ENCODE data around the gene TMEM8B. TPM values are rescaled to one million over a fixed set of nuclear protein-coding genes. Genes with fewer than 3 reads are reported as not detected.

The TMEM8B gene
- total and polyA plus RNA-seq, 9 of the 15 experiments (the other 6 are each of a cell fraction or from before 2014, with no cell fraction given) = 0.01 to 2.2 (median 1.1) TPM

- TF ChIP-seq, protein P1, sequence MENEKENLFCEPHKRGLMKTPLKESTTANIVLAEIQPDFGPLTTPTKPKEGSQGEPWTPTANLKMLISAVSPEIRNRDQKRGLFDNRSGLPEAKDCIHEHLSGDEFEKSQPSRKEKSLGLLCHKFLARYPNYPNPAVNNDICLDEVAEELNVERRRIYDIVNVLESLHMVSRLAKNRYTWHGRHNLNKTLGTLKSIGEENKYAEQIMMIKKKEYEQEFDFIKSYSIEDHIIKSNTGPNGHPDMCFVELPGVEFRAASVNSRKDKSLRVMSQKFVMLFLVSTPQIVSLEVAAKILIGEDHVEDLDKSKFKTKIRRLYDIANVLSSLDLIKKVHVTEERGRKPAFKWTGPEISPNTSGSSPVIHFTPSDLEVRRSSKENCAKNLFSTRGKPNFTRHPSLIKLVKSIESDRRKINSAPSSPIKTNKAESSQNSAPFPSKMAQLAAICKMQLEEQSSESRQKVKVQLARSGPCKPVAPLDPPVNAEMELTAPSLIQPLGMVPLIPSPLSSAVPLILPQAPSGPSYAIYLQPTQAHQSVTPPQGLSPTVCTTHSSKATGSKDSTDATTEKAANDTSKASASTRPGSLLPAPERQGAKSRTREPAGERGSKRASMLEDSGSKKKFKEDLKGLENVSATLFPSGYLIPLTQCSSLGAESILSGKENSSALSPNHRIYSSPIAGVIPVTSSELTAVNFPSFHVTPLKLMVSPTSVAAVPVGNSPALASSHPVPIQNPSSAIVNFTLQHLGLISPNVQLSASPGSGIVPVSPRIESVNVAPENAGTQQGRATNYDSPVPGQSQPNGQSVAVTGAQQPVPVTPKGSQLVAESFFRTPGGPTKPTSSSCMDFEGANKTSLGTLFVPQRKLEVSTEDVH (IDR thresholded peaks at IDR 0.05; ENCODE audit: low read depth, partially characterized antibody) = no peak
- no peak for TF ChIP-seq TAF9B (IDR thresholded peaks at IDR 0.05; ENCODE audit: partially characterized antibody)
- TF ChIP-seq BRD9 (IDR thresholded peaks at IDR 0.05; ENCODE audit: low read depth, partially characterized antibody) = no peak
- TF ChIP-seq ZNF263 (CRISPR knock-in tag; IDR thresholded peaks at IDR 0.05; ENCODE audit: borderline replicate concordance) = no peak
- TF ChIP-seq PCBP2 (IDR thresholded peaks at IDR 0.05; ENCODE audit: low read depth, low read length, poor library complexity, severe bottlenecking) = no peak
- TF ChIP-seq SMARCB1 (IDR thresholded peaks at IDR 0.05; ENCODE audit: insufficient read length, low read depth) = no peak
These were observed 7.6 kb downstream of the TMEM8B start (continued) for GRCh38 chr9:35836595-35836994.

DNA sequence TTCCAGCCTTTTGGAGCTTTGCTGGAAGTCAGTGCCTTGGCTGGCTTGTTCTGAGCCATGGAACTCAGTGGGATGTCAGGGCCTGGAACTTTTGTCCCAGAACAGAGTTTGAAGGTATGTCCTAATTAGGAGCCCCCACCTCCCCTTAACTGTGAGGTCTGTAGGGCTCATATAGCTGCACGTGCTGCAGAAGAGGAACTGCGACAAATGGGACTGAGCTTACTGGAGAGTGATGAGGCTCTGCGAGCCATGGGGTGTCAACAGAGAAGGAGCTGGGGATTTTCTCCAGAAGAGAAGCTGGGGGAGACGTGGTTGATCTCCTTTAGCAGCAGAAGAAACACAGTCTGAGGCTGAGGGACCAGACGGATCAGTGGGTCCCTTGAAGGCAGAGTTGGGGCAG, 10.9 kb downstream of the TMEM8B start:
- POLR2A ChIA-PET = interaction anchor here (0.8 kb wide), 1 partner anchor 26 kb away, joined by 3 read pairs; no protein-coding TSS in a partner anchor
- CTCF ChIA-PET (ENCODE audit: low intra/inter-chr PET ratio) = no interaction called here
- no peaks in the 10 kb centered on the region for H3K9me1 ChIP-seq (ENCODE audit: control insufficient read depth, insufficient read depth, low read length)
- peaks cover 0 to 34% of the 10 kb centered on the region in 2 experiments; a peak in 2 of 5 replicates for H3K27me3 ChIP-seq (ENCODE audit: control insufficient read depth in 2 of 2, insufficient read depth in 2 of 2, low read length in 2 of 2)
- no TSS peak for BruUV-seq (replicated peaks)
- H3K9me3 ChIP-seq (replicated peaks; ENCODE audit: control insufficient read depth, insufficient read depth, low read depth, low read length) = no peaks in the 10 kb centered on the region
- no peak overlapping the region for H2AFZ ChIP-seq (ENCODE audit: low read depth, low read length)
- WGBS (ENCODE audit: insufficient coverage, low coverage, missing lambda C conversion rate) = 14% methylated on average over 4 of the region's 5 CpGs
- H3K9ac ChIP-seq (ENCODE audit: insufficient read depth in 1 of 2, low read depth in 2 of 2, low read length in 2 of 2) = no peak overlapping the region
- H3K4me3 ChIP-seq = no peak overlapping the region
- in situ Hi-C loops (cut with MboI) (no loop called here), intact Hi-C loops (cut with micrococcal nuclease) (no loop called here)
- H3K4me1 ChIP-seq (replicated peaks in 1 of 2; ENCODE audit: control insufficient read depth in 2 of 2, insufficient read depth in 2 of 2, low read length in 2 of 2) = peaks cover 0 to 7% of the 10 kb centered on the region in 2 experiments; a peak in 1 of 5 replicates
- DNase-seq (ENCODE audit: extremely low read depth in 1 of 4, low spot score in 3 of 4) (no peak), ATAC-seq (no peak), FAIRE-seq (no peak)
- H3K4me2 ChIP-seq (ENCODE audit: insufficient read depth, low read length) = no peak overlapping the region
- TF ChIP-seq DNMT1 (IDR thresholded peaks at IDR 0.05) = no peak
- TF ChIP-seq SPI1 (IDR thresholded peaks at IDR 0.05; ENCODE audit: borderline replicate concordance, low read depth, low read length) = 0 out of 2 replicates have a peak, but pooled peaks have one; percentile 22
- no peaks in the 10 kb centered on the region for H3K36me3 ChIP-seq (ENCODE audit: control insufficient read depth, insufficient read depth, low read length)
- no peaks in the 10 kb centered on the region for H4K20me1 ChIP-seq (replicated peaks; ENCODE audit: control insufficient read depth, insufficient read depth, low read length)
- no peak overlapping the region for H3K27ac ChIP-seq (ENCODE audit: extremely low read depth, low read depth, low read length)
- no peaks in the 10 kb centered on the region for H3K79me2 ChIP-seq (ENCODE audit: control insufficient read depth, insufficient read depth, low read length)
